Measurements from ENCODE around the gene HLF. TPM values are rescaled to one million over a fixed set of nuclear protein-coding genes. Genes with fewer than 3 reads are reported as not detected.

Gene HLF
- total RNA-seq, 4 donors from 2014 or later: 137 to 176 (median 154) TPM

- Histone ChIP-seq H3K27me3 (no peaks in the 10 kb centered on the region), H3K36me3 (no peaks in the 10 kb centered on the region), H3K4me1 (peaks cover 13 to 55% (median 50%) of the 10 kb centered on the region in 4 donors), H3K9me3 (no peaks in the 10 kb centered on the region), H3K4me3 (peak overlapping the region; percentile 70 to 87 (median 76)), H3K27ac (replicated peaks in 1 of 4) (peak overlapping the region; percentile 92 to 99 (median 98))
- DNase-seq (ENCODE audit: extremely low spot score): no peak
- TF ChIP-seq CTCF (IDR thresholded peaks at IDR 0.05) (peak in 1 of 3 experiments; percentile 10), POLR2A (IDR thresholded peaks at IDR 0.05; ENCODE audit: low read depth) (no peak), EP300 (IDR thresholded peaks at IDR 0.05) (no peak), POLR2AphosphoS5 (IDR thresholded peaks at IDR 0.05) (peak in 1 of 2 donors; percentile 58)
- intact Hi-C loops (cut with DNase I): loop anchor here (10.0 kb wide), 1 partner anchor 148 kb away; no protein-coding TSS in a partner anchor
- 18% methylated on average over 3 of the region's 3 CpGs for WGBS
Observed at GRCh38 chr17:55266958-55267688, 2.4 kb downstream of the HLF start.

- TF ChIP-seq CTCF (IDR thresholded peaks at IDR 0.05) (no peak), POLR2A (IDR thresholded peaks at IDR 0.05; ENCODE audit: low read depth) (no peak)
- H3K4me1 ChIP-seq: peaks cover 19 to 64% (median 59%) of the 10 kb centered on the region in 4 donors
- DNase-seq (ENCODE audit: extremely low spot score): no peak
- peak overlapping the region; percentile 70 to 87 (median 76) for H3K4me3 ChIP-seq
- H3K36me3 ChIP-seq: no peaks in the 10 kb centered on the region
- H3K9me3 ChIP-seq: no peaks in the 10 kb centered on the region
- 42% methylated on average over 11 of the region's 11 CpGs for WGBS
- no peaks in the 10 kb centered on the region for H3K27me3 ChIP-seq
- intact Hi-C loops (cut with DNase I): loop anchor here (10.0 kb wide), 1 partner anchor 147 kb away; no protein-coding TSS in a partner anchor
- peak overlapping the region; percentile 92 to 99 (median 98) for H3K27ac ChIP-seq (replicated peaks in 1 of 4)
Observed at GRCh38 chr17:55267777-55268648, 3.3 kb downstream of the HLF start.

- DNase-seq (ENCODE audit: extremely low spot score): no peak
- peak overlapping the region; percentile 92 to 99 (median 98) for H3K27ac ChIP-seq (replicated peaks in 1 of 4)
- H3K36me3 ChIP-seq: no peaks in the 10 kb centered on the region
- 44% methylated on average over 8 of the region's 8 CpGs for WGBS
- intact Hi-C loops (cut with DNase I): loop anchor here (10.0 kb wide), 1 partner anchor 146 kb away; no protein-coding TSS in a partner anchor
- TF ChIP-seq CTCF (IDR thresholded peaks at IDR 0.05) (no peak), POLR2AphosphoS5 (IDR thresholded peaks at IDR 0.05) (peak; percentile 17 to 29), POLR2A (IDR thresholded peaks at IDR 0.05; ENCODE audit: low read depth) (no peak)
- H3K9me3 ChIP-seq: no peaks in the 10 kb centered on the region
- H3K4me3 ChIP-seq: peak overlapping the region; percentile 70 to 87 (median 76)
- H3K4me1 ChIP-seq: peaks cover 22 to 68% (median 63%) of the 10 kb centered on the region in 4 donors
- no peaks in the 10 kb centered on the region for H3K27me3 ChIP-seq
Observed at GRCh38 chr17:55268649-55269480, 4.1 kb downstream of the HLF start.

GRCh38 chr17:55269894-55270293 lies 5.1 kb downstream of the HLF start:
- Histone ChIP-seq H3K27ac (replicated peaks in 1 of 4) (peak overlapping the region; percentile 92 to 99 (median 98)), H3K27me3 (no peaks in the 10 kb centered on the region), H3K4me1 (peaks cover 25 to 71% (median 66%) of the 10 kb centered on the region in 4 donors), H3K36me3 (no peaks in the 10 kb centered on the region), H3K9me3 (no peaks in the 10 kb centered on the region), H3K4me3 (peak overlapping the region; percentile 70 to 87 (median 76))
- DNase-seq (ENCODE audit: extremely low spot score): no peak
- intact Hi-C loops (cut with DNase I): loop anchor here (10.0 kb wide), 1 partner anchor 145 kb away; no protein-coding TSS in a partner anchor
- TF ChIP-seq CTCF (IDR thresholded peaks at IDR 0.05): no peak
- TF ChIP-seq POLR2AphosphoS5 (IDR thresholded peaks at IDR 0.05): no peak
- no peak for TF ChIP-seq POLR2A (IDR thresholded peaks at IDR 0.05; ENCODE audit: low read depth)
- no peak for TF ChIP-seq EP300 (IDR thresholded peaks at IDR 0.05)
